ENCODE measurements around the gene SRPRA.

GRCh38 chr11:126229858-126230540 lies 38.7 kb downstream of the SRPRA start:
- TF ChIP-seq POLR2A (IDR thresholded peaks at IDR 0.05) (no peak), CTCF (IDR thresholded peaks at IDR 0.05) (no peak), POLR2AphosphoS5 (IDR thresholded peaks at IDR 0.05) (no peak)

Measured in sigmoid colon (tissue), 4 donors.